Activated T-helper 9 cell treated with anti-CD3 and anti-CD28 coated beads, Interleukin-2, amount 50 U/mL, for 16 hours (primary cell): ENCODE measurements around the gene XG.
"Not testable (repeated sequence)": the region's sequence is repeated elsewhere in the genome, so short reads cannot be mapped to it uniquely, and the experiment has no call there.

Source experiments
- DNase-seq: peaks from one replicate; pipeline ENCODE4 v3.0.0-alpha.2; 2020; ENCODE audit warnings: low read depth

The XG gene, protein sequence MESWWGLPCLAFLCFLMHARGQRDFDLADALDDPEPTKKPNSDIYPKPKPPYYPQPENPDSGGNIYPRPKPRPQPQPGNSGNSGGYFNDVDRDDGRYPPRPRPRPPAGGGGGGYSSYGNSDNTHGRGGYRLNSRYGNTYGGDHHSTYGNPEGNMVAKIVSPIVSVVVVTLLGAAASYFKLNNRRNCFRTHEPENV

DNA sequence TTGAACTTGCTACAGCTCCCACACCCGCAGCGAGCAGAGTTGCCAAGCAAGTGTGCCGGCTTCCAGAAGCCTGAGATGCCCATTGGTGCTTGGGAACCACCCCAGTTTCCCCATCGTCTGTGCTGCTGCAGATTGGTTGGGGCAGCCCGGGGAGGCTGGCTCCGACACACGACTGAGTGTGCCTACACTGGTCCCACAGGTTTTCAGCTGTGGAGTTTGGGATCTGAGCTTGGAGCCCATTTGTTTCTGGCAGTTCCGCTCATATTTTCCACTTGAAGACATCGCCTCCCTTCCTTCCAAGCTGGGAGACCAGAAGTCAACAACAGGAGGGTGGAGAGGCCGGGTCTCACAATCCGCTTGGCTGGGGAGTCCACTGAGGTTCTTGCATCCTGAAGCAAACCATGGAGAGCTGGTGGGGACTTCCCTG lies at the start of gene XG:
Gene XG, plus strand, starts transcription at position 167 of the 427 bp plus-strand sequence. Its CDS starts 235 bp downstream, at position 402.
- not testable (repeated sequence) for DNase-seq

DNA sequence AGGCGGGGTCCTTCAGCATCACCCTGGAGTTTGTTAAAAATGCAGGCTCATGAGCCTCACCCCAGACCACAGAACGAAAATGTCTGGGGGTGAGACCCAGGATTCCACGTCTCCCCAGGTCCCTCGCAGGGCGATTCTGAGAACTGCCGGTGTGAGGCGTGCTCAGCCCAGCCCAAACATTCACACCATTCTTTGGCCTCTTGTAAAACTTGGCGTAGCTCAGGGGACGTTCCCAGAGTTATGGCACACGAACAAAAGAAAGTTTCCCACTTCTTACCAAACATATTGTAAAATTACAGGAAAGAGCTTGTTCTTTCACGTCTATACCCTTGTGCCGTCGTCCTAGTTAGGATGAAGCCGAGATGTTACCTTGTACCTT lies 47.9 kb upstream of the XG start:
- DNase-seq = no peak

DNA sequence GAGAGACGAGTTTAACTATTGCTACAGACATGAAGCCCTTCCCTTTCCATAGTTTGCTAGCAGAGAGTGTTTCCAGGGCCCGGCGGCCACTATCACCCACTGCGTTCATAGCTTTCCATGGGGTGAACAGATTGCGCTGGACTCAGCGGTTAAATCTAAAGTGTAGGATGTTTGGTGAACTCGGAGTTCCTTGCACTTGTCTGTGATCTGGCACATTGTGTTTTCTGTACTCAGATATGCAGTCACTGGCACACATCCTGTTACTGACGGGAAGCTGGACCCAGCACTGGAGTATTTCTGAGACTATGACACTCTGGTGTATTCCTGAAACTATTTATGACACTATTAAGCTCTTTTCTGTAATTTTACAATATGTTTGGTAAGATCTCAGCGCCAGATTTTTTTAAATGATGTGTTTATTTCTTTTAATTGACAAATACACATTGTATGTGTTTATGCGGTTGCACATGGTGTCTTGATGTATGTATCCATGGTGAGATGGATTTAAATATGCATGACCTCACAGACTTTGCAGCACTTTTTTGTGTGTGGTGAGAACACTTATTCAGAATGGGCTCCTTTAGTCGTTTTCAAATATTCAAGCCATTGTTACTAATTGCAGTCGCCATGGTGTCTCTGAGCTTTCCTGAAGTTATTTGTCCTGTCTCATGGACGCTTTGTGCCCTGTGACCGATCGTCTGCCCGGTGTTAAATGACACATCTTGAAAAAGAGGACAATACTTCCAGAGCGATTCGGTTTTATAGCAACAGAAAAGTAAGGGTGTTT lies 46.6 kb upstream of the XG start:
- no peak for DNase-seq

DNA sequence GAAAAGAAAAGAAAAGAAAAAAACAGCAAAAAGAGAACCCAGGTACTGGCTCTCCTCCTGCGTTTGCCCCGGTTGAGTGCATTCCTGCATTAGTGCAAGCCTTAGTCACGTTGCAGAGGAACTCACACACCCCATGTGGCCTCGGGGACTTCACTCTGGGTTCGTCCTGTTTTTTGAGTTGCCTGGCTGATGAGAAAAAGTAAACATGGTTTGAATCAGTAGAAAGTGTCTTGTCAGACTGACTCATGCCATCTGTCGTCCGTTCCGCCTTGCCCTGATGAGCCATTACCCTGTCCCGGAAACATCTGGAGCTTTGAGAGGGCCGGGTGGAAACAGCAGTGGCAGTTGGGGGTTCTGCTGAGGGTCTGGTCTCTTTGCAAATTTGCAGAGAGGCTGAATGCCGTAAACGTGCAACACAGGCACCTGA lies 44.5 kb upstream of the XG start:
- peak; percentile 45 for DNase-seq

DNA sequence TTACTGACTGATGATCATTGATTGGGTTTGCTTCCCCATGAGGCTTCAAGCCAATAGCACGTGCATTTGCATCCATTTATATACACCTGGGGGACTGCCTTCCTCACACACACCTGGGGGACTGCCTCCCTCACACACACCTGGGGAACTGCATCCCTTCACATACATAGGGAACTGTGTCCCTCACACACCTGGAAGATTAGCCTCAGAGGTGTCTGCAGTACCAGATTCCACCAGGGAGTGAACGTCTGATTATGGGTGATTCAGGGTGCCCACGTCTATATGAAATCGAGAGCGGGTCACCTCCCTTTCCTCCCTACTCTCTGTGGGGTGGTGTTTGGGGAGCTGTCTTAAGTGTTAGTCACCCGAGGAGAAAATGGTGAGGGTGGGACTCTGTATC lies 43.8 kb upstream of the XG start:
- DNase-seq = no peak

DNA sequence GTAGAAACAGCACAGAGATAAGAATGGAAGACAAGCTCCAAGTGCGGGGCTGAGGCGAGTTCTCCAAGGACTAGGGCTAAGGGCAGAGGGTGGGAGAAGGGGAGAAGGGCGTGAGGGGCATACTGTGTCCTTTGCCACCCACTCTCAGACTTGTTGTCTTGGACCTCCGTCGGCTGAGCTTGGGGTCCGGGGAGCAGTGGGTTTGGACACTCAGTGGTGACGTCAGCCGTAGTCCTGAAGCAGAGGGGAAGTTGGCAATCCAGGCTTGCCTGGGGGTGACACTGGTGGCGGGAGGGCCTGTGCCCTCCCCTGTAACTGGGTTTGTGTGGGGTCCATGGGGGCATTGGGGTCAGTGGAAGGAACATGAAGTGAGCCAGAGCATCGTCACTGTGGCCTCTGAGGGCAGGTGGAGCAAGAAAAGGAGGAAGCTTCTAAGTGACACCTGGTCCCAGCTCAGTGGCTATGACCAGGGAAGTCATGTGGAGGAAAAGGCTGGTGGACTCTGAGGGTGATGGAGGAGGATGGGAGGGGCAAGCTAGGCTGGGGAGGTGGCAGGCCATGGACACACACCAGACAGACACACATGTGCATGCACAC lies 43.1 kb upstream of the XG start:
- no peak for DNase-seq

DNA sequence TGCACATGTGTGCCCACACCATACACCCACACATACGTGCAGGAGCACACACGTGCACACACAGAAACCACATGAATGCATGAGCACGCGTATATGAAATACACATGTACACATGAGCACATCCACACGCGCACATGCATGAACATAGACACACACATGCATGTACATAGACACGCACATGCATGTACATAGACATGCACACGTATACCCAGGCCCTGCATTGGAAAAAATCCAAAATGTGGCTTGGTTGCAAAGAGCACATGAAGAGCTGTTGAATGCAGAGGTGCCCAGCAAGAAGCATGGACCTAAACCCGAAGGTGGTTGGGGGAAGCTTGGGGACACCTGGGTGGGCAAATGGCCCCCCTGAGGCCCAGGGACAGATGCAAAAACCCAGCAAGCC lies 42.3 kb upstream of the XG start:
- no peak for DNase-seq

DNA sequence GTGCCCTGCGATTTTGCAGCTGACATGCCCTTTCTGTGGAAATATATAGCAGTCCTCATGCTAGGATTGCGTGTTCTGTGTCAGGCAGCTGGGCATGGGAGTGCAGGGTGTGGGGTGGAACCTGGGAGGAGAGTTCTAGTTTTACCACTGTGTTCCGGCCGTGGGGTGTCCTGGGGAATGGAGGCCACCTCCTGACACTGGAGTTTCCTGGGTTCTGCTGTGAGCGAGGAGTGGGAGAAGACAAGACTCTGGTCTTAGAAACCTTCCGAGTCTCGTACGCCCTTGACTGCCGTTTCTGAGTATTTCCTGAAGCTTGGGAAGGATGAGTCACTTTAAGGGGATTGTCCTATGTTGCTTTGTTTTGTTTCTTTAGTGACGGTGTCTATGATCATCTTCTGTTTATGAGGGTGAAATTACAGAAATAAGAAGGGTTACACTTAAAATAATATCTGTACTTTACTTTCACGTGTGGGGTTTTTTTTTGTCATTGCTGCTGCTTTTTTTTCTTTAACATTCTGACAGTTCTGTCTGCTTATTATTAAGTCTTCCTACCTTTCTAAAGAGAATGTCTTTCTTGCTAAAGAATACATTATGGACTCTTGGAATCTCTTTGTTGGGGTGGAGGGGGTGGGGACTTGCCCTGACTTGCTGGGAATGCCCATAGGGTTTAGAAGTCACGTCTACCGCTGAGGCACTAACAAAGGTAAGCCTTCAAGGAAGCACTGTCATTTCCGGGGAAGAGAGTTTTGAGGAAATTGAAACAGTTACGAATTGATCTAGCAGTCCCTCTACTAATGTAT lies 41.6 kb upstream of the XG start:
- DNase-seq = no peak

DNA sequence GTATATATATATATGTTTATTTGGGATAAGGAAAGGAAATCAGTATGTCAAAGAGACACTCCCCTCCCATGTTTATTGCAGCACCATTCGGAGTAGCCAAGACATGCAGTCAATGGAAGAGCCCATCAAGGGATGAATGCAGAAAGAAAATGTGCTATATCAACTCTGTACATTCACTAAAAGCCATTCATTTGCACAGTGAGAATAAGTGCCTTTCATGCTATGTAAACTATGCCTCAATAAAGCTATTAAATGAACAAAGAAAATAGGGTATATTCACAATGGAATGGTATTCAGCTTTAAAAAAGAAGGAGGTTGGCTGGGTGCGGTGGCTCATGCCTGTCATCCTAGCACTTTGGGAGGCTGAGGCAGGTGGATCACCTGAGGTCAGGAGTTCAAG lies 40.4 kb upstream of the XG start:
- no peak for DNase-seq

DNA sequence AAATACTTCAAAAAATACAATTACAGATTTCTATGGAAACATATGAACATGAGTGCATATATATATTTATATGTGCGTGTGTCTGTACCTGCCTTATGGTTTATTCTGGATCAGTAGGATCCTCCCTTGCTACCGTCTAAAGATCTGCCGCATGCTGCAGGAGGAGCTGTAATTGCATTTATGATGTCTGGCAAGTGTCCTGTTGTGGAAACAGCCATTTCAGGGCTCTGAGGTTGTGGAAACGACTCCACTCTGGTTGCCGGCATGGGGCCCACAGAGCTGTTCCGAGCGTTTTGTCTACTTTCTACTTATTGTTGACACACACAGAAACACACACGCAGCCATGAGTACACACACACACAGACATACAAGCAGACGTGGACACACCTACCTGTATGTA lies 39.4 kb upstream of the XG start:
- DNase-seq = no peak

DNA sequence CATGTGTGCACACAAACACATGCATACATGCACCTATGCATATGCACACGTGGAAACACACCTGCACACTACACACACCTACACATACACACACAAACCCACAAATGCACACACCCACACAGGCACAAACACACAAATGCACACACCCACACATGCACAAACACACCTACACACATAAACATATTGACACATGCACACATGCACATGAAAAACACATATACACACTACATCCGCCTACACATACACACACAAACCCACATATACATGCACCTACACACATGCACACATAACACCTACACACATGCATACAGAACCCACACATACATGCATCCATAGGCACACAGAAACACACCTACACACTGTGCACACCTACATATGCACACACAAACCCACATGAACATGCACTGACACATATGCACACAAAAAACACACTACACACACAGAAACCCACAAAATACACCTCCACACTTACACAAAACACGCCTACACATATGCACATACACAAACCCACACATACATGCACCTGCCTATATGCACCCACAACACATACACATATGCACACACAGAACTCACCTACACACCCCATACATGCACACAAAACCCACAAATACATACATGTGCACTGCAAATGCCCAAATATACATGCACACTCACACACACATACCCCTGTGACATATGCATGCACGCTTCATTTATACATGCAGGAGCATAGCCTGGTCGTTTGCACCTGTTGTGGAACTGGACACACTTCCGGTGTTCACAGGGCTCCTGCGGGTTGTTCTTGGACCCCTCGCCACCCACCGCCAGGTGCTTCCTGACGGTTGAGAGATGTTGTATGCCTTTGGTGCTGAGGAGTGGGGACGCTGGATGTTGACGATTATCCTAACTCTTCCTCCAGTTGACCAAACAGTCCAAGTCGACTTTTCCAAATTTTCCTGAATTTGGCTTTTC lies 38.7 kb upstream of the XG start:
- DNase-seq = no peak

DNA sequence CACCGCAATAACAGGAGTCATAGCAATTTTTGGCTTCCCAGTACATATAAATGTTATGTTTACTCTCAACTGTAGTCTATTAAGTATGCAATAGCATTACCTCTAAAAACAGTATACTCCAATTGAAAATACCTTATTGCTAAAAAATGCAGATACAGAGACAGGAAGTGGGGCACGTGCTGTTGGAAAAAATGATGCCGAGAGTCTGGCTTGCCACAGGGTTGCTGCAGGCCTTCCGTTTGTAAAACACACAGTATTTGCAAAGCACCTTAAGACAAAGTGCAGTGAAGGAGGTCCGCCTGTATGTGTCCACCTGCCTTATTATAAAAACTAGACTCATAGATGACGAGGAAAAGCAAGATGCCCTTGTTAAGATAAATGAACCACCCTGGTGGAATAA lies 37.3 kb upstream of the XG start:
- DNase-seq = no peak

DNA sequence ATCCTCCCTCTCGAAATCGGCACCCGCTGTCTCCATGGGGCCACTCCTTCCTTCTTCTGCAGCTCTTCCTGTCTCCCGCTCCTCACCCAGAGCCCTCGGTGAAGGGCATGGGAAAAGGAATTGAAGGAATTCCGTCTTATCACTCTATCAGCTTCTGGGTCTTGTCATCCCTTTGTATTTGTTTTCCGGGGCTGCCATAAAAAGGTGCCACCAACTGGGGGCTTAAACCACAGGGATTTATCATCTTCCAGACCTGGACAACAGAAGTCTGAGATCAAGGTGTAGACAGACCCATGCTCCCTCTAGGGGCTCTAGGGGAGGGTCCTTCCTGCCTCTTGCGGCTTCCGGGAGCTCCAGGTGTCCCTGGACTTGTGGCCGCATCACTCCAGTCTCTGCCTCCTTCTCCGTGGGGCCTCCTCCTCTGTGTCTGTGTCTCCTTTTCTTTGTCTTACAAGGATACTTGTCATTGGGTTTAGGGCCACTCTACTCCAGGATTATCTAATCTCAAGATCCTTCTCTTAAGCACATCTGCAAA lies 36.7 kb upstream of the XG start:
- no peak for DNase-seq

DNA sequence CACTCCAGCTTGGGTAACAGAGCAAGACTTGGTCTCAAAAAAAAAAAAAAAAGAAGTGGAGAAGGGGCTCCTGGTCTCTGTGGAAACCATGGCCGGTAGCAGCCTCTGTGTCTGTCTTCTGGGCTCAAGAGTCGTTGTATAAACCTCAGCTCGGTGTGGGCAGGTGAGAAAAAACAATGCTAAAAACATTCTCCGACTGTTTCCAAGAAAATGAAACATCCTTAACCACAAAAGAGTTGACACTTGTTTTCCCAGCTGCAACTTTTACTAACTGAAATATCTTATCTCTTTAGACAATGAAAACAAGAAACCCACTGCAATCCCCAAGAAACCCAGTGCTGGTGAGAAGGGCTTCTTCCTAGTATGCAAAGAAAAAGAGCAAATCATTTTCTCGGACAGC lies 34.5 kb upstream of the XG start:
- no peak for DNase-seq

DNA sequence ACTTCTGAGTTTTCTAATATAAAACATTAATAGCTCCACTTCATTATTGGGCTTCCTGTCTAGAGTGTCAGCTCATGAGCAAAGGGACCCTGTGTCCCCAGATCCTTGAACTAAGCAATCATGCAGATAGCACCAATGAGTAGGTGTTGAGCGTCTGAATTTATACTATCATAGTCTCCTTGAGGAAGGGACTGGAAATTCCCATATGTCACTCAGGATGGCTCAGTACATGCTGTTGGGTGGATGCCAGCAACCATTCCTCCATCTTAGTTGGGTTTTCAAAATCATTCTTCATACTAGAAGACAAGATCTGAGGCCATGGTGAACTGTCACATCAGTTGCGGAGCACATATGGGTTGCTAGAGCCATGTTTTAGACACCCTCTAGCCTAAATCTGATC lies 33.0 kb upstream of the XG start:
- DNase-seq = no peak

DNA sequence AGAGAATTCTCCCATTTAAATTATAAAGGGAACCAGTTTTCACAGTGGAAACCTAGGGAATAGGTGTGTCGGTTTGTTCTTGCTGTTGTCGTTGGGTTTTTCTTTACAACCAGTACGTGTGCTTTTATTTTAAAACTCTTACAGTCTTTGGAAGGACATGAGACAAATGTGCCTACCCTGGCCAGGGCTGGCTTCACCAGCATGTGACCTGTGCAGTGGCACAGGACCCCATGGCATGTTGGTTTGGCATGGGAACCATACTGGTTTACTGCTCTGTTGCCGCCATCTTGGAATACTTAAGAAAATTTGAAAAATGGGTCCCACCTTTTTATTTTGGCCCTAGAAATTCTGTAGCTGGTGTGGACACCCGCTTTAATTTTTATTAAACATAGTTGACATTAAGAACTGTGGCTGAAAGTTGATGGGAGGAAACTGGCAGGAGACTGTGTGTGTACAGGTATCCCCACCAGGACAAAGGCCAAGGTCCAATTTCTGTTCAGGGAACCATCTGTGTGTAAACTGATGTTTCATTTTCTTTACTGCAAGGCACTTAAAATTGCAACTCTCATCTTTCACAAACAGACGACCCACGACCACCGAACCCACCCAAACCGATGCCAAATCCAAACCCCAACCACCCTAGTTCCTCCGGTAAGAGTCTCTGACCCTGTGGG lies 31.9 kb upstream of the XG start:
- DNase-seq = no peak

DNA sequence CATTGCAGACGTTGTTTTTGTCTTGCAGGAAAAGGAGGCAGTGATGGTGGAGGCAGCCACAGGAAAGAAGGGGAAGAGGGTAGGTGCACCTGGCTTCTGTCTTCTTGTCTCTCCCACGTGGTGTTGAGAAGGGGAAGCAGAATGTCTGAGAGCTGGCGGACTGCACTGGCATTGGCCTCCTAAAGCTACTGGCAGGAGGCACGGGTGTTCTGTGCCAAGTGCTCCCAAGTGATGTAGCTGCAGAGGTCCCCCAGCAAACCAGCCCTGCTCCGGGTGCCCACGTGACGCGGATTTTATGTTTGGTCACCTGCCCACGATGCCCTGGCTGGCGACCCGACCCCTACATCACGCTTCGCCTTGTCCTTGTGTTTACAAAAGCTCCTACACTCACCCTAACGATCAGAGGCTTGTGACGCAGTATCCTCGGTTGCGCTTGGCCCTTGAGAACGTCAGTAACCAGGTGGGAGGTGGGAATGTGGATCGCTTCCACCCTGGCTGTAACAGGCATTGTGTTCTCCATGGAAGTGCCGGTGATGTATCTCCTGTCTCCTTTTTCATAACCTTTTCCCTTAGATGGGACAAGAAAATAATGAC lies 28.5 kb upstream of the XG start:
- DNase-seq = no peak

DNA sequence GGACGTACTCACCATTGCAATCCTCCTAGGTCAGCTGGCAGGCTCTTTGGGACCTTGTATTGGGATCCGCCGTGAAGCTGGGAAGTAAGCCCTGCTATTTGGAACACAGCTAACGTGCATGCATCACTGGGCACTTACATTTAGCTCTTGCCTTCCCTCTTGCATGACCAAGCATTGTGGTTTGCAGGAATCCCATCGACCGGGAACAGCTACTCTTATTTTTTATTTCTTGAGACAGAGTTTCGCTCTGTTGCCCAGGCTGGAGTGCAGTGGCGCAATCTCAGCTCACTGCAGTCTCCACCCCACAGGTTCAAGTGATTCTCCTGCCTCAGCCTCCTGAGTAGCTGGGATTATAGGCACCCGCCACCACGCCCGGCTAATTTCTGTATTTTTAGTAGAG lies 24.6 kb upstream of the XG start:
- not testable (repeated sequence) for DNase-seq

DNA sequence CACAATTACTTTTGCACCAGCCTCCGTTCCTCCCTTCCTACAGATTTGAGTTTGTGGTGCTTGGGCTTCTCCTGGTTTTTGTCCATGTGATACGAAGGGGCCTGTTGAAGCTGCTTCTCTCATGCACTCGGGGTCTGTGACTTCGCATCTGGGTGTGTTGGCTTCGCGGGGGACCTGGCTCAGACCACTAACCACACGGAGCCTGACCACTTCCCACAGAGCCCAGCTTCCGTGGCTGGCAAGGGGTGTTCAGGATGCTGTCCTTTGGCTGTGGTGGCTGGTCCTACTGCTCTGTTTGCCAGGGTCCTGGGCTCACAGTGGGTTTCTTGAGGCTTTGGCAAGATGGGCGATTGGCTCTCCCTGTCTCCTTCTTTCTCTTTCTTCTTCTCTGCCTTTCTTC lies 19.8 kb upstream of the XG start:
- no peak for DNase-seq

DNA sequence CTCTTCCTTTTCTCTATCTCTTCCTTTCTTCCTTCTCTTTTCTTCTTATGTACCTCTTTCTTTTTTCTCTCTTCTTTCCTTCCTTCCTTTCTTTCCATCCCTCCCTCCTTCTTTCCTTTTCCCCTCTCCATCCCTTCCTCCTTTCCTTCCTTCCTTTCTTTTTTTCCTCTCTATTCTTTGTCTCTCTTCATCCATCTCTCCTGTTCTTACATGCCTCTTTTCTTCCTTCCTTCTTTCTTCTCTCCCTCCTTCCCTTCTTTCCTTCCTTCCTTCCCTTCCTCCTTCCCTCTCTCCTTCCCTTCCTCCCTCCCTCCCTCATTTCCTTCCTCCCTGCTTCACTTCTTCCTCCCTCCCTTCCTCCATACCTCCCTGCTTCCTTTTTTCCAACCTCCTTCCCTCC lies 19.2 kb upstream of the XG start:
- DNase-seq = no peak
